Pancreas (tissue), 10 donors: ENCODE results near the gene GRB10. TPM values are rescaled to one million over a fixed set of nuclear protein-coding genes. Genes with fewer than 3 reads are reported as not detected.

Experiments used
- ATAC-seq, 4 donors: fragments of 200-7000 bp; cut with Tn5 transposase; one replicate each; pipeline versions ENCODE4 v1.8.0 to v1.9.1; 2020; ENCODE audit warnings: mild to moderate bottlenecking in 4 of 4, moderate library complexity in 4 of 4
- DNase-seq, 6 donors: peaks; one replicate each; pipeline ENCODE4 v3.0.0-alpha.2; 2020
- FAIRE-seq: peaks from 2 replicates; lab custom pipeline; 2012; peaks lifted over from hg19 to GRCh38; lab: Jason Lieb, UNC
- H3K27ac ChIP-seq, 4 donors: fragments of 200-600 bp; sonication (generic); 1 replicate in 3 of 4; 2 replicates in 1 of 4; pipeline versions ENCODE4 v1.5.0 to v1.8.0; 2020
- H3K27me3 ChIP-seq, 4 donors: fragments of 200-600 bp; one replicate each; pipeline ENCODE4 v1.8.0; 2021
- H3K36me3 ChIP-seq, 3 donors: fragments of 200-600 bp; sonication (generic) in 1 of 3; one replicate each; pipeline versions ENCODE4 v1.5.0 to v1.8.0; 2020 to 2021
- H3K4me1 ChIP-seq, 3 donors: fragments of 200-600 bp; one replicate each; pipeline ENCODE4 v1.8.0; 2021
- H3K4me3 ChIP-seq, 4 donors: fragments of 200-600 bp; sonication (generic) in 2 of 4; one replicate each; pipeline versions ENCODE4 v1.5.0 to v1.8.0; 2020 to 2021
- H3K9me3 ChIP-seq, 4 donors: fragments of 200-600 bp; one replicate each; pipeline ENCODE4 v1.8.0; 2021
- WGBS, 2 donors: extraction: QIAGEN DNeasy Blood & Tissue Kit; methylation state at CpG; one replicate each; pipeline ENCODE4 v1.1.7; 2013; 5-methylcytosine and 5-hydroxymethylcytosine counted together
- intact Hi-C, 3 donors: fragments of 100-400 bp; cut with DNase I; formaldehyde crosslinking; loops; one replicate each; pipeline versions ENCODE4 v1.11.1 to v1.14.2; 2022
- polyA plus RNA-seq, 2 donors: library from polyadenylated mRNA; stranded (reverse); fragments of 200-250 nt; gene quantifications; one replicate each; pipeline ENCODE4 v1.2.3, GENCODE V29; 2013
- total RNA-seq, 6 donors: library from RNA; stranded (reverse); fragmentation: NEBNext Ultra II Directional in 4 of 6; extraction: Animal tissue kit (Norgen Biotek cat#: 25700) in 4 of 6; gene quantifications; one replicate each; pipeline versions ENCODE4 v1.2.1 to v1.2.4, GENCODE V29; 2021 to 2023
- TF ChIP-seq, protein P1 (sequence below), 4 donors: fragments of 200-600 bp; sonication (generic) in 3 of 4; IDR thresholded peaks; one replicate each; pipeline versions ENCODE4 v1.5.0 to v1.8.0; 2021; ENCODE audit warnings: antibody characterized with exemption in 4 of 4
- donor health status: healthy with polysubstance abuse.
- donor health status: DM: no; HTN: no; CAD: no; lungs with moderate emphysema.
- donor health status: DM: no; HTN: no; CAD: no.
- donor health status: control.
- donor health status: control.
- donor health status: Bipolar disorder and iron deficiency.
- donor health status: DM: yes; HTN: yes; CAD: no.
- donor health status: DM: no; HTN: no; CAD: no.
- donor health status: DM: no; HTN: no; CAD: no.
- donor health status: DM: yes; HTN: yes; CAD: no.

Gene GRB10
- total and polyA plus RNA-seq, 8 donors = 69.9 to 199 (median 133) TPM

DNA sequence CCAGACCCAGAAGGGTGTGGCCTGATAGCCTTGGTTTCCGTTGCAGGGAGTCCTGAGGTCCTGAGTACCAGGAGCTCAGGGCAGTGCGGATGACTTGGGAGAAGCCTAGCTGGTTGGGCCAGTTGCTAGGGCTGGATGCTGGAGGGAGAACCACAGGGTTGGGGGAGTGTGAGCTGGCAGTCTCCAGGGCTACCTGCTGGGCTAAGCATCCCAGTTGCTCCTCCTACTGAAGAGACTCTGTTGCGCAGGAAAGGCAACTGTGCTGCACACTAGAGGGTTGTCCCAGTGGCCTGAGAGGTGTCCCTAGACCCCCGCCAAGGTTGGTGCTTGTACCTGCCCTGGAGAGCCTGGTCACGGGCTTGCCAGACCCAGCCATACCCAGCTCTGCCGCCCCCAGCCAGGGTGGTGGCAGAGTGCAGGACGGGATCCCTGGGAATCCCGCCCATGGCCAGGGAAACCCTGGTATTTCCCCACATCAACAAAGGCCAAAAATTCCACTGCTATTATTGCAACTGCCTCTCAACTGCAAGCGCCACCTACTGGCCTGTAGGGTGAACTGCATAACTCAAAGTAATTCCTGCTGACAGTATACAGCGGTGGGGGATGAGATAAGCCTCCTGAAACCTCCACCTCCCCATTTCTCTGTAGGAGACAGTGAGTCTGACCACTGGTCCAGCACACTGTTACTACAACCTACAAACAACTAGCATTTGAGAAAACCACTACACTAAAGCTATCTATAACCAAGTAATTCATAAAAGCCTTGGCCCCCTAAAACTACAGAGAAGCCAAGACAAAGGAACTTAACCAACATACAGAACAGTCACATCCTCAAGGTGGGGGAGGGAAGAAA is 149.9 kb downstream of the GRB10 start:
- intact Hi-C loops = no loop called here
- H3K27me3 ChIP-seq = no peaks in the 10 kb centered on the region
- 47 to 53% methylated on average over 10 of the region's 10 CpGs for WGBS, 2 donors
- peak; percentile 69 to 81 (median 75) for ATAC-seq
- no peaks in the 10 kb centered on the region for H3K9me3 ChIP-seq
- no peak overlapping the region for H3K27ac ChIP-seq
- peaks cover 14 to 26% (median 17%) of the 10 kb centered on the region in 3 donors for H3K4me1 ChIP-seq
- no peak overlapping the region for H3K4me3 ChIP-seq
- H3K36me3 ChIP-seq = no peaks in the 10 kb centered on the region
- TF ChIP-seq, protein P1, sequence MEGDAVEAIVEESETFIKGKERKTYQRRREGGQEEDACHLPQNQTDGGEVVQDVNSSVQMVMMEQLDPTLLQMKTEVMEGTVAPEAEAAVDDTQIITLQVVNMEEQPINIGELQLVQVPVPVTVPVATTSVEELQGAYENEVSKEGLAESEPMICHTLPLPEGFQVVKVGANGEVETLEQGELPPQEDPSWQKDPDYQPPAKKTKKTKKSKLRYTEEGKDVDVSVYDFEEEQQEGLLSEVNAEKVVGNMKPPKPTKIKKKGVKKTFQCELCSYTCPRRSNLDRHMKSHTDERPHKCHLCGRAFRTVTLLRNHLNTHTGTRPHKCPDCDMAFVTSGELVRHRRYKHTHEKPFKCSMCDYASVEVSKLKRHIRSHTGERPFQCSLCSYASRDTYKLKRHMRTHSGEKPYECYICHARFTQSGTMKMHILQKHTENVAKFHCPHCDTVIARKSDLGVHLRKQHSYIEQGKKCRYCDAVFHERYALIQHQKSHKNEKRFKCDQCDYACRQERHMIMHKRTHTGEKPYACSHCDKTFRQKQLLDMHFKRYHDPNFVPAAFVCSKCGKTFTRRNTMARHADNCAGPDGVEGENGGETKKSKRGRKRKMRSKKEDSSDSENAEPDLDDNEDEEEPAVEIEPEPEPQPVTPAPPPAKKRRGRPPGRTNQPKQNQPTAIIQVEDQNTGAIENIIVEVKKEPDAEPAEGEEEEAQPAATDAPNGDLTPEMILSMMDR (IDR thresholded peaks at IDR 0.05) = peak; percentile 57 to 83 (median 70)
- DNase-seq = peak in 3 of 6 donors; percentile 34 to 63 (median 54)
- no peak for FAIRE-seq

DNA sequence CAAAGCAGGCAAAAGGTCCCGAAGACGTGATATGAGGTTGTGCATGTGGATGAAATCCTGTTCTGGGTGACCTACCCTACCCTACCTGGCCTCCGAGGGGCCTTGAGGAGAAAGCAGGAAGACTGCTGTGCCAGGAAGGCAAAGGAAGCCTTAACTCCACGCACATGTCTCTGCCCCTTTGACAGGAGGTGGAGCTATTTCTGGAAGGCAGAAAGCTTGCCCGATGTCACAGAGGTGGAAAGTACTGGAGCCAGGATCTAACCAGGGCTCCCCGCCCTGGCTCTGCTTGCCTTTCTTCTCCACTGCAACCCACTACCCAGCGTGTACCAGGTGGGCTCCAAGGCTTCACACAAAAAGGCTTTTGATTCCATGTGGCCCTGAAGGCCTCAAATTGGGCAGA is 151.1 kb downstream of the GRB10 start:
- H3K27me3 ChIP-seq = no peaks in the 10 kb centered on the region
- ATAC-seq = peak in 3 of 4 donors; percentile 17 to 35 (median 20)
- no peaks in the 10 kb centered on the region for H3K9me3 ChIP-seq
- TF ChIP-seq, protein P1 (IDR thresholded peaks at IDR 0.05) = no peak
- no peak overlapping the region for H3K27ac ChIP-seq
- no peak for FAIRE-seq
- H3K4me3 ChIP-seq = no peak overlapping the region
- 49 to 50% methylated on average over 7 of the region's 7 CpGs for WGBS, 2 donors
- H3K36me3 ChIP-seq = no peaks in the 10 kb centered on the region
- intact Hi-C loops = no loop called here
- peaks cover 7 to 26% (median 19%) of the 10 kb centered on the region in 3 donors for H3K4me1 ChIP-seq
- no peak for DNase-seq

DNA sequence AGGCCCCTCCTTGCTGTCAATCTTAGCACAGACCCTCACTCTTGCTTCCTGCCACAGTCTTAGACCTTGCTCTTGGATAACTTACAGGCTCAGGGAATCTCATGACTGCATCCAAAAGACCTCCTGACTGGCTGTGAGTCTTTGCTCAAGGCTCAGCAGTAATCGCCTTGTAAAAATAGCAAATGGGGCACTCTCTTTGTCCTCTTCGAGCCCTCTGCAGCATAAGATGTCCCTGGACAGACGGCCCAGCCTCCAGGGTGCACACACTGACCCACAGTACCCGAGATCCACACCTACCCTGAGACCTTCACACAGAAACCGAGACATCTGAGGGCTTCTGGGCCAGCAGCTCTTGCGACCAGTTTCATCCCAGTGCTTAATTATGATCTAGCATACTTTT is 151.6 kb downstream of the GRB10 start:
- TF ChIP-seq, protein P1 (IDR thresholded peaks at IDR 0.05) = no peak
- Histone ChIP-seq H3K9me3 (no peaks in the 10 kb centered on the region), H3K27me3 (no peaks in the 10 kb centered on the region), H3K36me3 (no peaks in the 10 kb centered on the region), H3K4me3 (no peak overlapping the region), H3K4me1 (peaks cover 8 to 26% (median 20%) of the 10 kb centered on the region in 3 donors), H3K27ac (no peak overlapping the region)
- FAIRE-seq (no peak), DNase-seq (no peak), ATAC-seq (no peak)
- intact Hi-C loops = no loop called here
- WGBS, 2 donors = 78 to 89% methylated on average over 6 of the region's 6 CpGs

DNA sequence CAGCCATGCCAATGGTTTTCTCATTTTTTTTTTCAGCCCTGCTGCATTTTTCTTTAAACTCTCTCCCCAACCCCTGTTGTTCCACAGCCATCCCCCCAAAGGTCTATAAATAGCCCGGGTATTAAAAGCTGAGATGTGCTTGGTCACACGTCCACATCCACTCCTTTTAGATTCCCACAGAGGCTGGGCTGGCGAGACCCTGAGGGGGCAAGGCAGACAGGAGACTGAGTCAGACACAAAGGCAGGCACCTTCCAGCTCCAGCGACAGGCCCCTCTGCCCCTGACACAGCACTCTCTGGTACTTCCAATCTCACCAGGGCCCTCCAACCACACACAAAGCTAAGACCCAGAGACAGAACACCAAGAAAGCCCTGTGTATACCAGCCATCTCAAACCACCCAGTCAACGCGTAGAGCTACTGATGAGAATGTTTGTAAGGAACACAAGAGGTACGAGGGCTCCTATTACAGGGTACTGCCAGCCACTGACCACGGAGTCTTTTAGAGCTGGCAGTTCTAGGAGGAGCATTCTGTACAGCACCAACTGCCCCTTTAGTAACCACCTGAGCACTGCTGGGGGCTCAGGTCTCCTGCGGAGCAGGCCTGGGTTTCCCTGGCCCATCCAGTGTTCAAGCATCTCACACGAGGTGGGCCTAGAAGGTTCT is 153.3 kb downstream of the GRB10 start:
- DNase-seq (peak in 1 of 6 donors; percentile 7), FAIRE-seq (no peak), ATAC-seq (no peak)
- Histone ChIP-seq H3K9me3 (no peaks in the 10 kb centered on the region), H3K36me3 (no peaks in the 10 kb centered on the region), H3K4me3 (no peak overlapping the region), H3K4me1 (peaks cover 12 to 23% (median 20%) of the 10 kb centered on the region in 3 donors), H3K27ac (no peak overlapping the region), H3K27me3 (no peaks in the 10 kb centered on the region)
- TF ChIP-seq, protein P1 (IDR thresholded peaks at IDR 0.05) = no peak
- WGBS, 2 donors = 74 to 78% methylated on average over 10 of the region's 10 CpGs
- intact Hi-C loops = no loop called here
